IPS DF 4.7 (cell line): Measurements from ENCODE around the gene RIPPLY2.
"Not testable (repeated sequence)": the region's sequence is repeated elsewhere in the genome, so short reads cannot be mapped to it uniquely, and the experiment has no call there.

Source experiments
- DNase-seq: peaks from one replicate; pipeline ENCODE4 v3.0.0-alpha.2; 2013; ENCODE audit warnings: low spot score; ENCODE audit errors: extremely low read depth

The RIPPLY2 gene

DNA sequence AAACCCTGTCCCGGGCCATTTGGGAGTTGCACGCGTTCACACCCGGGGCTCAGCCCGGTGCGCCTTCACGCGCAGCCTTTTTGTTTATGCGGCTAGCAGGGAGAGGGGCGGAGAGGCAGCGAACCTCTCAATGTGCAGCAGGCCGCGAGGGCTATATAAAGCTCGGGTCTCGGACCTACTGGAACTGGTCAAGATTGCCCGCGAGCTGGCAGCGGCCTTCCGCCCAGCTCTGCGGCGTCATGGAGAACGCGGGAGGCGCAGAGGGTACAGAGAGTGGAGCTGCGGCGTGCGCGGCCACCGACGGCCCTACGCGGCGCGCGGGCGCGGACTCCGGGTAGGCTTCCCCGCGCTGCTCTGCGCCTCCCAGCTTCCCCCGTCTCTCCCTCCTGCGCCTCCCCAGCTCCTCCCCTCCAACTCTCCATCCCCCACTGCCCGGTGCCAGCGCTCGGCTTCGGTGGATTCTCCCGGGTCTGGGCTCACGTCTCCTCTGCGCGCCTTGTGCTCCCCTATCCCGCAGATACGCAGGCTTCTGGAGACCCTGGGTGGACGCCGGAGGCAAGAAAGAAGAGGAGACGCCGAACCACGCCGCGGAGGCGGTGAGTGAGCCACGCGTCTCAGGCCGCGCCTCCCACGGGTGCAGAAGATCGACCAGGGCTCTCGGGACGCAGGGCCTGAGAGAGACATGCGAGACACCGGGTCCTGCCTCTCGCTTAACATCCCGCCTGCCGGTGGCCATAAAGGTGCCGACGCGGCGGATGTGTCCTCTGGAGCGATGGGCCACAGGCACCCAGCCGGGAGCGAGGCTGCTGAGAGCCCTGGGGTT lies at the start of gene RIPPLY2:
Gene RIPPLY2, plus strand, starts transcription at position 183 of the 823 bp plus-strand sequence. Its CDS starts 57 bp downstream, at position 240.
- DNase-seq: no peak

DNA sequence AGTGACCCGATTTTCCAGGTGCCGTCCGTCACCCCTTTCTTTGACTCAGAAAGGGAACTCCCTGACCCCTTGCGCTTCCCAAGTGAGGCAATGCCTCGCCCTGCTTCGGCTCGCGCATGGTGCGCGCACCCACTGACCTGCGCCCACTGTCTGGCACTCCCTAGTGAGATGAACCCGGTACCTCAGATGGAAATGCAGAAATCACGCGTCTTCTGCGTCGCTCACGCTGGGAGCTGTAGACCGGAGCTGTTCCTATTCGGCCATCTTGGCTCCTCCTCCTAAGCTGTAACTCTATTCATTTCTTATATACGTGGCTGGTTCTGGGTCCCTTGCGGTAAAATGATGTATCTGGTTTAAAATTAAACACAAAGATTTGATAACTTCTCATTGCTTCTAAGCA lies 49.7 kb upstream of the RIPPLY2 start:
- not testable (repeated sequence) for DNase-seq

DNA sequence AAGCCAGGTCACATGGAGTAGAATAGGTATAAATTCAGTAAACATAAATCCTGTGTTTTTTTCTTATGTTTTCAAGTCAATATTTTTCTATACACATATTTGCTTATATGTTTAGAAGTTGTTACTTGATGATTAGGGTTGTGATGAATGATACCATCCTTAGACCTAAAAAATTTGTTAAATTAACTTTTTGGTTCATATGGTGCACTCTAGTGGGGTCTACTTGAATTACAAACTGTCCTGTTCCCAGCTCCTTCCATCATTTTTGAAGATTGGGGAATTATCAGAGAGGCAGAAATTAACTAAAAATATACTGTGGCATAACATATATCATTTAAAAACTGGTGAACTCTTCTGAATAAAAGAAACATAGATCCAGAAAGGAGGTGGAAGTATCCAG lies 48.3 kb upstream of the RIPPLY2 start:
- no peak for DNase-seq

DNA sequence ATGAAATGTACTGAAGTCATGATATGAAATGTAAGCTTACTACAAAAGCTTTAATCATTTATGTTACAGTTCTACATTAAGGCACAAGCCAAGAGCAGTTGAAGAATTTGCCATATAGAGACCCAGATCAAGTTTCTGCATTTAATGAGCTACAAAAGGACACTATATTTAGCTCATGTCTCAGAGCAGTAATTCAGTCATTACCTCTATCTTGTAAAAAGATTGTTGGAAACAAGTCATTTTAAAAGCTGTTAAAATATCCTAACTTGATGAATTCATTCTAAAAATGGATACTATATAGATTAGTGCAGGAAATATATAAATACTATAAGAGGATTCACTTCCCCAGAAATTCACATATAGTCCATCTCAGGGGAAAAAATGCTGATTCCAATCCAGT lies 45.2 kb upstream of the RIPPLY2 start:
- DNase-seq: no peak

DNA sequence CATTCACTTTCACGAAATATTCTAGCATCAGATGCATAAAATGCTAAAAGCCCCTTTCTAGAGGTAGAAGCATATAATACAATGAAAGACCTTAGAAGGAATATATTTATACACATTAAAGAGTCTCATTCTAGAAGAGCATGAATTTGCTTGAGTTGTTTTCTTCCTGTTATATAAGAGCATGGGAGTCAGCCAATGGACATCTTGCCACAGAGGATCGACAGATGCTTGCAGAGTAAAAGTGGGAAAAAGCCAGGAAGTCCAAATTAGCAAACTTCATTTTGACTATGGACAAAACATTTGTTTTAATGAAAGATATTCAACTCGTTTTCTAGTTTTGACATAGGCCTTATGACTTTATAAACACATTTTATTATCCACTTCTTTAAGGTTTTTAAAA lies 44.2 kb upstream of the RIPPLY2 start:
- DNase-seq: no peak

GRCh38 chr6:83812595-83812994 lies 40.6 kb upstream of the RIPPLY2 start:
- DNase-seq: no peak

- no peak for DNase-seq
Observed at GRCh38 chr6:83815631-83816272, 37.4 kb upstream of the RIPPLY2 start.

DNA sequence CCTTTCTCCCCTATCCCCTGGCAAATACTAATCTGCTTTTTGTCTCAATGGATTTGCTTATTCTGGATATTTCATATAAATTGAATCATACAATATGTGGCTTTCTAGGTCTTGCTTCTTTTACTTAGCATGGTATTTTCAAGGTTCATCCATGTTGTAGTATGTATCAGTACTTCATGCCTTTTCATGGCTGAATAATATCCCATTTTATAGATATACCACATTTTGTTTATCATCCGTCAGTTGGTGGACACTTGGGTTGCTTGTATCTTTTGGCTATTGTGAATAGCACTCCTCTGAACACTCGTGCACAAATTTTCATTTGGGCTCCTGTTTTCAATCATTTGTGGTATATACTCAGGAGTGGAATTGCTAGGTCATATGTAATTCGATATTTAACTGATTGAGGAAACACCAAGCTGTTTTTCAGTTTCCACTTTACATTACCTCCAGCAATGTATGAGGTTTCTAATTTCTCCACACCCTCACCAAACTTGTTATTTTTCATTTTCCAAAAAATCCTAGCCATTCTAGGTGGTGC lies 30.5 kb upstream of the RIPPLY2 start:
- no peak for DNase-seq

- DNase-seq: no peak
Observed at GRCh38 chr6:83824388-83824801, 28.8 kb upstream of the RIPPLY2 start.

DNA sequence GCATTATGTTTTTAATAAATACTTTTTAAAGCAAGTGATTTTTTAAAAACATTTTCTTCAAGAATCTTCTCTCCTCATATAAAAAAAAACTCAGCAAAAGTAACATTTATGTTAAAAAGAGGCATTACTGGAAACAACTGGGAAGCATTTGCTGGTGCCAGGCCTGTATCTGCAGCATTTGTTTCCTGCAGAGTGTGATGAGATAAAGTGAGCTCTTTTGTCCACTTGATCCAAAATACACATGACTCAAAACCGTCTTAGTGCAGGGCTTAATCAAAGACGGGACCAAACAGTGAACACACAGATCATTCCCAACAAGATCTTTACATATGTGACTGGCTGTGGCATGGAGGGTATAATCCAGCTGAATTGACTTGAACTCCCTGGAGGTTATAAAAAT lies 28.3 kb upstream of the RIPPLY2 start:
- no peak for DNase-seq

GRCh38 chr6:83827050-83827449 lies 26.1 kb upstream of the RIPPLY2 start:
- no peak for DNase-seq

DNA sequence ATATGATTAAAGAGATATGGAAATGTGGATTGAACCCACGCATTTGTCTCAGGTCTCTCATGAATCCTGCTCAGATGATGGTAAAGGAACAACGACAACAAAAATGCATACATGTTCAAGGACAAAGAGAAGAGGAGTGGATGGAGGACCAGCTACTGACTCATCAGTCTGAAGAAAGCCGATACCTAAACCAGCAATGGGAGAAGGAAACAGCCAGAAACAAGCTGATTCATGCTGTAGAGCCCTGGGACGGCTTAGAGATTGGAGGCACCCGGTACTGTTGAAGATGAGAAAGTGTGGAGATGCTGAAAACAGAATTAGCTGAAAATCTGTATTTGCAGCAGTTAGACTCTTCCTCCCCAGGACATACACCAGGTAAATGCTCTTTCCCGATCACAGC lies 14.4 kb upstream of the RIPPLY2 start:
- DNase-seq: no peak

DNA sequence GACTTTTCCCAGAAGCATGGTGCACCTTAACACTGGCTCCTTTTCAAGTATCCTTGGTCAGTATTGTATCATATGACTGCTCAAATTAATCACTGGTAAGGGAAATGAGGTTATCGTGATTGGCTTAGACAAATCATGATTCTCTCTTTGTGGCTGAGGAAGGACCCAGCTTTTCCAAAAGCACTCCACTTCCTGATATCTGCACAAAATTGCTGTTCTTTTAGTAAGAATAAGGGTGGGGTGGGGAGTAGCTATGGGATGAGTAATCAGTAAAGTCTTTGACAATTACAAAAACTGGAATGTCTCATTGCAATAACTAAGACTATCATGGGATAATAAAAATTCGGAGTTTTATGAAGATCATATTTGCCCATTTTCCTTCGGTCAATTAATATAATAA lies 9.0 kb upstream of the RIPPLY2 start:
- no peak for DNase-seq

- no peak for DNase-seq
Observed at GRCh38 chr6:83846291-83846690, 6.9 kb upstream of the RIPPLY2 start.

GRCh38 chr6:83847179-83847578 lies 6.0 kb upstream of the RIPPLY2 start:
- no peak for DNase-seq

DNA sequence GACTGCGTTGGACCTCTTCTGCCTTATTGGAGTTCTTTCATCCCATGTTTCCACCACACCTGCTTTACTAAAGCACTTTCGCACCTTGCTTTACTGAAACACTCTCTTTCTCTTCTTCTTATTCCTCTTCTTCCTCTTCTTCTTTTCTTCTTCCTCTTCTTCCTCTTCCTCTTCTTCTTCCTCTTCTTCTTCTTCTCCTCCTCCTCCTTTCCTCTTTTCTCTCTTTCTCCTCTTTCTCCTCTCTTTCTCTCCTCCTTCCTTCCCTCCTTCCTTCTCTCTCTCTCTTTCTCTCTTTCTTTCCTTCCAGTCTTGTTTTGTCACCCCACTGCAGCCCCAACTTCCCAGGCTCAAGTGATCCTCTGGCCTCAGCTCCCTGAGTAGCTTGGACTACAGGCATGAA lies 4.0 kb upstream of the RIPPLY2 start:
- DNase-seq: no peak

DNA sequence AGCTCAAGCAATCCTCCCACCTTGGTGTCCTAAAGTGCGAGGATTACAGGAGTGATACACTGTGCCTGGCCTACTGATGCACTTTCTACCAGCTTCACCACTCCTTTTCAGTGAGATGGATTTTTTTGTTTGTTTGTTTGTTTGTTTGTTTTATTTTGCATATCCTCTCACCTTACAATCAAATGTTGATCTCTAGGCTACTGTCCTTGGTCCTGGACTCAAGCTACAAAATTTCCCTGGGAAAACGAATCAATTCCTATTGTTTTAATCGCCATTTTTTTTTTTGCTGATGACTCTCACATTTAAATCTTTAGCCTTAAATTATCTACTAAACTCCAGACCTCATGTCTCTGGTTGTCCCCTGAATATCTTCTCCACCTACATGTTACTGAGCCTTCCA lies 3.5 kb upstream of the RIPPLY2 start:
- no peak for DNase-seq

DNA sequence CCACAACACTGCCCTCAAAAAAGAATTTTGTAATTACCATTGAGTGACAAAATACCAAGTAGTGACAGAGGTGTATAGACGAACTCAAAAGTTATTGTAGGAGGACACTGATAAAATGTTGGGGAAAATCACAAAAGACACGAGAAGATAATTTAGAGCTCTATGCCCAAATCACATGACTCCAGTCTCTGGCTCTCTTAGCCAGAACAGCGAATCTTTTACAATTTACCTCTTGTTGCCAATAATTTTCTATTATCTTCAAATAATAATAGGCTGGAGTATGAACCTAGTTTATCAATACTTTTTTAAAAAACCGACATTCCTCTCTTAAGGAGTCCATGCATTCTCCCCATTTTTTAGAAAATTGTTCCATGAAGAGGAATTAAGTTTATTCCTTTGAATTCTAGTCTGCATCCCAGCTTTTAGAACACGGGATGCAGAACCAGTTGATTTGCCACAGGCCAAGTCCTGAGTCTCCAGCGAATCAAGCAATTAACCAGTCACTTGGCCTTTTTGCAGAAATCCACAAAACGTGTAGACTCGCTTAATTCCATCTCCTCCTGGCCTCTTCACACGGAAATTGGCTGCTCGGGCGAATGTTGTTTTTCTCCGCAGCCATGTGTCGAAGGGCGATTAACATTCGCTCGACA lies 507 bp upstream of the RIPPLY2 start:
- DNase-seq: no peak

DNA sequence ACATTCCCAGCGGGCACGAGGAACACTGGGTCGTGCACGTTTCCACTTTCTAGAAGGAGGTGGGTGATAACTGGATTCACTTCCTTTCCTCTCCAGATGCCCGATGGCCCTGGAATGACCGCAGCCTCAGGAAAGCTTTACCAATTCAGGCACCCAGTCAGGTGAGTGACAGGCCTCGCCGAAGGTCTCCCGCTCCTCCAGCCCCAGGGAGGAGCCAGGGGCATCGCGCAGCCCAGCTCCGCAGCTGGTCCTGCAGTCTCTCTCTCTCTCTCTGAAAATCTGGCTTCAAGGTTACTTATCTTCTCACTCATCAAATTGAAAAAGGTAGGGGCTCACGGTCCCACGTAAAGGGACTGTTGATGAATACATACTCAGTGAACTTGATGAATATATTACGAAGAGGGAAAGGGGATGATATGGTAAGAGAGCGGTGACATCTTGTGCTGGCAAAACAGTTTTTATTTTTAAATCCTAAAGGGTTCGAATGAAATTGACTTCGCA lies 891 bp downstream of the RIPPLY2 start:
- DNase-seq: no peak

GRCh38 chr6:83854766-83855165 lies 1.6 kb downstream of the RIPPLY2 start:
- no peak for DNase-seq

DNA sequence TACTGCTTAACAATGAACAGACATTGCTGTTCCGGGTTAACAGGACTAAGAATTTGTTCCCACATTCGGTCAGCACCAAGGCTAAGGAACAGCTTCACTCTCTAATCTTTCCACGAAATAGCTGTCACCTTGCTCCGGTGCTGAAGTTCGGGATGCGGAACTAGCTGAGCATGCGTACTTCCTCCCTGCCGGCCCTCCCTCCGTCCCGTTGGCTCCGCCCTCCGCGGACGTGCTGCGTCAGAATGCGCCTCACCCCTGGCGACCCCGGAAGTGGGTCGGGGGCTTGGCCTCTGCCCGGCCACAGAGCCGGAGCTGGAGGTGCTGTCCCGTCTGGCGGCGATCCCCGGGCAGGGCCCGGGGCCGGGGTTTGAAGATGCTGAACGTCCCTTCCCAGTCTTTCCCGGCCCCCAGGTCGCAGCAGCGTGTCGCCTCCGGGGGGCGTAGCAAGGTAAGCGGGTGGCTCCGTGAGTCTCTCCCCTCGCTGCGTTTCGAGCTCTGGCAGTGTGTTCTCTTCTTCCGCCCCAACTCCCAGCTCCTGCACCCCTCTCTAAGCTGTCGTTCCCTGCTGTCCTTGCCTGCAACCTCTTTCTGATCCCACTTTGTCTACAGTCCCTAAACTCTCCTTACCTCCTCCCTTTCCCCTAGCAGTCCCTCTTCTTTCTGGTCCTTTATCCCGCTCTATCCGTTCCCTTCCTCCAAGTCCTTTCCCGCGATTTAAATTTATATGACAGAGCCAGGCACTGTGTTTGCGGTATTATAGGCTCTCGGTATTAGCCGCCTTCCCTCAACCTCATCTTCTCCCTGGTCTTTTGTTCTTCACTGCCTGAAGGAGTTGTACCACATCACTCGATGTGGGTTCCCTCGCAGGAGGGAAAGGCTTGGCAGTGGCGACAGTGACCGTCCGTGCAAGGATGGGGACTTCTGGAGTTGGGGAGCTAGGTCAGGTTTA lies 6.5 kb downstream of the RIPPLY2 start, which contains the start of gene CYB5R4:
Gene CYB5R4, plus strand, starts transcription at position 280 of the 949 bp plus-strand sequence. Its CDS starts 94 bp downstream, at position 374.
- DNase-seq: peak; percentile 89
